ENCODE measurements around the gene FADS6. TPM values are rescaled to one million over a fixed set of nuclear protein-coding genes. Genes with fewer than 3 reads are reported as not detected.

Gene FADS6
- polyA plus RNA-seq, 1 donor (not counting 4 experiments of a cell fraction or from before 2014, with no cell fraction given), result 0.07 TPM

DNA sequence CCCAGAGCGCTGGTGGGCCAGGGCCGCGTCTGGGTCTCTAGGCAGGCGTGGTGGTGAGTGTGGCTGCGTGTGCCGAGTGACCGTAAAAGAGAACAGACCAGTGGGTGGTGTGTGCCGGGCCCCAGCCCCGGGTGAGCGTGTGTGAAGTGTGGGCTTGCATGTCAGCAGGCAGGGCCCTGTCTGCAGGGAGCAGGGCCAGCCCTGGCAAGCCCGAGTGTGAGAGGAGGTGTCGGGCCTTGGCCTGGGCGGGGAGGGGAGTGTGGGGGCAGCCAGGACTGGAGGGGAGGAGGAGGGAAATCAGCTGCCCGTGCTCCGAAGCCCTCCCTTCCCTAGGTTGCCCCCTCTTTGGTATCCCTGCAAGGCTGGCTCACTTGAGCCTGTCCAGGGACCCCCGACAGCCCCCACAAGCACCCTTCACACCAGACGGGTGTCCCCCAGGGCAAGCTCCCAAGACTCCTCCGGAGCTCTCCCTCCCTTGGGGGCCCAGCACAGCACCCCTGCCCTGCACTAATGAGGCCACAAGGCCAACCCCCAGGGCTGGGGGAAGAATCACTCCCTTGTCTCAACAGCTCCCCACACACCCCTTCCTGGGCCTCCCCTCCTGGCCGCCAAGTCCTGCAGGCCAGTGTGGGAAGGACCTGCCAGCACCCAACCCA, 27.7 kb upstream of the FADS6 start:
- FAIRE-seq, result no peak
- H2AFZ ChIP-seq (ENCODE audit: control insufficient read depth, low read length), result peak overlapping the region; percentile 68
- H3K9me1 ChIP-seq (ENCODE audit: control insufficient read depth, extremely low read depth, insufficient read depth, low read length), result no peaks in the 10 kb centered on the region
- TF ChIP-seq, protein P1, sequence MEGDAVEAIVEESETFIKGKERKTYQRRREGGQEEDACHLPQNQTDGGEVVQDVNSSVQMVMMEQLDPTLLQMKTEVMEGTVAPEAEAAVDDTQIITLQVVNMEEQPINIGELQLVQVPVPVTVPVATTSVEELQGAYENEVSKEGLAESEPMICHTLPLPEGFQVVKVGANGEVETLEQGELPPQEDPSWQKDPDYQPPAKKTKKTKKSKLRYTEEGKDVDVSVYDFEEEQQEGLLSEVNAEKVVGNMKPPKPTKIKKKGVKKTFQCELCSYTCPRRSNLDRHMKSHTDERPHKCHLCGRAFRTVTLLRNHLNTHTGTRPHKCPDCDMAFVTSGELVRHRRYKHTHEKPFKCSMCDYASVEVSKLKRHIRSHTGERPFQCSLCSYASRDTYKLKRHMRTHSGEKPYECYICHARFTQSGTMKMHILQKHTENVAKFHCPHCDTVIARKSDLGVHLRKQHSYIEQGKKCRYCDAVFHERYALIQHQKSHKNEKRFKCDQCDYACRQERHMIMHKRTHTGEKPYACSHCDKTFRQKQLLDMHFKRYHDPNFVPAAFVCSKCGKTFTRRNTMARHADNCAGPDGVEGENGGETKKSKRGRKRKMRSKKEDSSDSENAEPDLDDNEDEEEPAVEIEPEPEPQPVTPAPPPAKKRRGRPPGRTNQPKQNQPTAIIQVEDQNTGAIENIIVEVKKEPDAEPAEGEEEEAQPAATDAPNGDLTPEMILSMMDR (optimal IDR thresholded peaks at IDR 0.05 in 1 of 3, IDR thresholded peaks at IDR 0.05 in 1 of 3, conservative IDR thresholded peaks at IDR 0.05 in 1 of 3; ENCODE audit: extremely low read depth in 1 of 3, insufficient read depth in 2 of 3, low read length in 3 of 3), result no peak
- no peak for TF ChIP-seq EZH2 (IDR thresholded peaks at IDR 0.05; ENCODE audit: low read length)
- H4K20me1 ChIP-seq (ENCODE audit: control insufficient read depth, extremely low read depth, insufficient read depth, low read length), result no peaks in the 10 kb centered on the region
- no peaks in the 10 kb centered on the region for H3K79me2 ChIP-seq (ENCODE audit: control insufficient read depth, insufficient read depth, low read length)
- no peaks in the 10 kb centered on the region for H3K9me3 ChIP-seq (ENCODE audit: control insufficient read depth, low read depth, low read length)
- H3K9ac ChIP-seq (ENCODE audit: control insufficient read depth, extremely low read depth, insufficient read depth, low read length), result no peak overlapping the region
- H3K27ac ChIP-seq (ENCODE audit: control insufficient read depth, insufficient read depth, low read length), result no peak overlapping the region
- H3K4me1 ChIP-seq (ENCODE audit: control insufficient read depth, extremely low read depth, insufficient read depth, low read length), result peaks cover 19% of the 10 kb centered on the region
- peak overlapping the region; percentile 45 for H3K4me2 ChIP-seq (ENCODE audit: control insufficient read depth, extremely low read depth, insufficient read depth, low read depth, low read length)
- no peak for DNase-seq (ENCODE audit: low read depth, low spot score)
- dilution Hi-C loops (cut with MboI; ENCODE audit: extremely low pct_ligation_motif_present, low sequenced_read_pairs), result no loop called here
- H3K27me3 ChIP-seq (ENCODE audit: control insufficient read depth, extremely low read depth, insufficient read depth, low read length), result peaks cover 43% of the 10 kb centered on the region
- H3K36me3 ChIP-seq (ENCODE audit: control insufficient read depth in 2 of 2, extremely low read depth in 1 of 2, insufficient read depth in 2 of 2, low read length in 2 of 2), result no peaks in the 10 kb centered on the region
- H3K4me3 ChIP-seq (ENCODE audit: control insufficient read depth in 2 of 3, extremely low read depth in 1 of 3, insufficient read depth in 2 of 3, low read depth in 1 of 3, low read length in 3 of 3), result peak overlapping the region in 1 of 3 experiments; percentile 10

- Histone ChIP-seq H4K20me1 (ENCODE audit: control insufficient read depth, extremely low read depth, insufficient read depth, low read length) (no peaks in the 10 kb centered on the region), H3K27ac (ENCODE audit: control insufficient read depth, insufficient read depth, low read length) (no peak overlapping the region), H3K4me1 (ENCODE audit: control insufficient read depth, extremely low read depth, insufficient read depth, low read length) (peaks cover 19% of the 10 kb centered on the region), H3K27me3 (ENCODE audit: control insufficient read depth, extremely low read depth, insufficient read depth, low read length) (peaks cover 38% of the 10 kb centered on the region), H3K9me3 (ENCODE audit: control insufficient read depth, low read depth, low read length) (no peaks in the 10 kb centered on the region), H2AFZ (ENCODE audit: control insufficient read depth, low read length) (peak overlapping the region; percentile 68), H3K9ac (ENCODE audit: control insufficient read depth, extremely low read depth, insufficient read depth, low read length) (no peak overlapping the region), H3K79me2 (ENCODE audit: control insufficient read depth, insufficient read depth, low read length) (no peaks in the 10 kb centered on the region), H3K36me3 (ENCODE audit: control insufficient read depth in 2 of 2, extremely low read depth in 1 of 2, insufficient read depth in 2 of 2, low read length in 2 of 2) (no peaks in the 10 kb centered on the region), H3K4me2 (ENCODE audit: control insufficient read depth, extremely low read depth, insufficient read depth, low read depth, low read length) (peak overlapping the region; percentile 27), H3K4me3 (ENCODE audit: control insufficient read depth in 2 of 3, extremely low read depth in 1 of 3, insufficient read depth in 2 of 3, low read depth in 1 of 3, low read length in 3 of 3) (peak overlapping the region in 1 of 3 experiments; percentile 10), H3K9me1 (ENCODE audit: control insufficient read depth, extremely low read depth, insufficient read depth, low read length) (no peaks in the 10 kb centered on the region)
- DNase-seq (ENCODE audit: low read depth, low spot score) (no peak), FAIRE-seq (no peak)
- dilution Hi-C loops (cut with MboI; ENCODE audit: extremely low pct_ligation_motif_present, low sequenced_read_pairs), result no loop called here
- TF ChIP-seq, protein P1 (optimal IDR thresholded peaks at IDR 0.05 in 1 of 3, IDR thresholded peaks at IDR 0.05 in 1 of 3, conservative IDR thresholded peaks at IDR 0.05 in 1 of 3; ENCODE audit: extremely low read depth in 1 of 3, insufficient read depth in 2 of 3, low read length in 3 of 3), result no peak
- no peak for TF ChIP-seq EZH2 (IDR thresholded peaks at IDR 0.05; ENCODE audit: low read length)
These were observed 27.2 kb upstream of the FADS6 start for GRCh38 chr17:74920642-74921025.

All from keratinocyte (primary cell).